Effector CD4-positive, alpha-beta T cell (primary cell): ENCODE measurements around the gene RAD9A.

Source experiments
- DNase-seq: peaks from one replicate; pipeline ENCODE4 v3.0.0-alpha.2; 2020
- total RNA-seq: gene quantifications from one replicate; lab custom pipeline; 2026; lab: John Stamatoyannopoulos, UW

RAD9A gene
- 24.8 reads per million, percentile 52 among the genes with 10 or more reads in this experiment for total RNA-seq

DNA sequence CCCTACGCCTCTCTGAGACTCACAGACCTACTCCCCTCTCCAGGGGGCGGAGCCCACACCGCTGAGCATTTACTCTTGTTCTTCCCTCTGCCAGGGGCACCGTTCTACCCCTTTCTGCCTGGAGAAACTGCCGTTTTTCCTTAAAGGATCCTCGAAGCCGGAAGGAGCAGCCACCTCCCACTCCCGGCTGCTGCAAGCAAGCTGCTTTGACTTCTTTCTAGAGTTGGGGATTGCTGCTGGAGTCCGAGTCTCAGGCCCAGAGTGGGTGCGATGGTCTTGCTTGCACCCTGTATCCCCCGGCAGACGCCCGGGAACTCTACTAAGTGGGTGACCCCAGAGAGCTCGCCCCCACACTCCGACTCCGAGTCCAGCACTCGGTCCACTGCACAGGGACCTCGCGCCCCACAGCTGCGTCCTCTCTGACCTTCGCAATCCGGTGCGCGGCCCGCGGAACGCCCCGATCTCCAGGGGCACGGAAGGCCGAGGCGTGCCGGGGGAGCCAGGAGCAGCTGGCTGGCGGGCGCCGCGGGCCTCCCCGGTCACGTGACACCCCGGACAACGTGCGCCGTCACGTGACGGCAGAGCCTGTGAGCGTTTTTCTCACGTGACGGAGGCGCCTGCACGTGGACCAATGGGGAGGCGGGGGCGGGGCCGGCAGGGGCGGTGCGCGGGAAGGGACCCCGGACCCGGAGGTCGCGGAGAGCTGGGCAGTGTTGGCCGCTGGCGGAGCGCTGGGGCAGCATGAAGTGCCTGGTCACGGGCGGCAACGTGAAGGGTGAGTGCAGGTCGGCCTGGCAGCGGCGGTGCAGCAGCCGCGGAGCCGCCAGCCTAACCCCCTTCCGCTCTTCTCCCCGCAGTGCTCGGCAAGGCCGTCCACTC is at the start of gene RAD9A:
Gene RAD9A, plus strand, starts transcription at position 683 of the 879 bp plus-strand sequence. Its CDS starts 59 bp downstream, at position 742.
- peak; percentile 95 for DNase-seq

DNA sequence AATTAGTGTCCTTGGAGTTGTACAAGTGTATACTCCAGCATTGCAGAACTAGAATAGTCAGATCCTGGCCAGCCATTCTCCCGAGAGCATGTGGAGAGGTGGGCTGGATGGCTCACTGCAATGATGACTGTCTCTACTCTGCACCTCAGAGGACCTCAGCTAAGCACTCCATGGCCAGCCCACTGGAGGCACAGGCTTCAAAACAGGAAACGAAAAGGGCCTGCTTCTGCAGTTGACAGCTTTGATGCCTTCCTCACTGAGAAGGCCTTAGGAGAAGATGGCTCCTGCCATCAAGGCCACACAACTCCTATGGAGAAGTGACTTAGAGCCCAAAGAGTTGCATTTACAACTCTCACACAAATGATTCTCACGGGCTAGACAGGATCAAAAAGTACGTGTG is 47.5 kb upstream of the RAD9A start:
- DNase-seq, result no peak

- no peak for DNase-seq
Observed at GRCh38 chr11:67345247-67345919, 46.4 kb upstream of the RAD9A start.

DNA sequence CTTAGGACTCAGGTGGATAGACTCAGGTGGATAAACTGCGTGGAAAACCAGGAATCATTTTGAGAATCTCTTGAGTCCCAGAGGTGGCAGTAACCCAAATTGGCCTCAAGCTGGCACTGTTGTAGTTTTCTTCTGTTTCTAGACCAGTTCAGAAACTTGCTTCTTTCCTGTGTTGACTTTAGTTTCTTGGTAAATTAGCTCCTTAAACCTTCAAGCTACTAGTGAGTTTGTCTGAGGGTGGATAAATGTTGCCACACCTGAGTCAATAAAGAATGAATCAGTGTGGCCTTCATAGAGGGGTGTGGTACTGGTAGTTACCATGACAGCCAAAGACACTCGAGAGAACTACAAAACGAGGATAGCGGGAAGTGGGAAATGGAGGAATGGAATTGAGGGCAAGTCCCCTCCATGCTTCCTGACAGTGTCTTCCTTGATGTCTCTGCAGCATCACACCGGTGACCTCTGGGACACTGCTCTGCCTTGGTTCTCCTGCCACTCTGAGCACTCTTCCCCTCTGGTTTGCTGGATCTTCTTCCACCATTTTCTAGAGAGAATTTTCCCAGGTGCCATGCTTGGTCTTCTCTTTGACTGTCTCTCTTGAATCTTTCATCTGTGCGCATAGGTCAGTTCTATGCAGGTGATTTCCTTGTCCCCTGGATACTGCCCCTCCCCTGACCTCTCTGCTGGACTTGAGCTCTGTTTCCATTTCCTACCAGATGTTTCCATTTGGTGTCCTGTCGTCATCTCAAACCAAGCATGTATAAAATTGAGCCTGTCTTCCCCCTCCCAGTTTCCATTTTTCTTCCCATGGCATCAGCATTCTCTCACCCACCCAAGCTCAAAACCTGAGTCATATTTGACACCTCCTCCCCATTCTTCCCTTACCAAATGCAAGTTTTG is 45.6 kb upstream of the RAD9A start:
- no peak for DNase-seq

DNA sequence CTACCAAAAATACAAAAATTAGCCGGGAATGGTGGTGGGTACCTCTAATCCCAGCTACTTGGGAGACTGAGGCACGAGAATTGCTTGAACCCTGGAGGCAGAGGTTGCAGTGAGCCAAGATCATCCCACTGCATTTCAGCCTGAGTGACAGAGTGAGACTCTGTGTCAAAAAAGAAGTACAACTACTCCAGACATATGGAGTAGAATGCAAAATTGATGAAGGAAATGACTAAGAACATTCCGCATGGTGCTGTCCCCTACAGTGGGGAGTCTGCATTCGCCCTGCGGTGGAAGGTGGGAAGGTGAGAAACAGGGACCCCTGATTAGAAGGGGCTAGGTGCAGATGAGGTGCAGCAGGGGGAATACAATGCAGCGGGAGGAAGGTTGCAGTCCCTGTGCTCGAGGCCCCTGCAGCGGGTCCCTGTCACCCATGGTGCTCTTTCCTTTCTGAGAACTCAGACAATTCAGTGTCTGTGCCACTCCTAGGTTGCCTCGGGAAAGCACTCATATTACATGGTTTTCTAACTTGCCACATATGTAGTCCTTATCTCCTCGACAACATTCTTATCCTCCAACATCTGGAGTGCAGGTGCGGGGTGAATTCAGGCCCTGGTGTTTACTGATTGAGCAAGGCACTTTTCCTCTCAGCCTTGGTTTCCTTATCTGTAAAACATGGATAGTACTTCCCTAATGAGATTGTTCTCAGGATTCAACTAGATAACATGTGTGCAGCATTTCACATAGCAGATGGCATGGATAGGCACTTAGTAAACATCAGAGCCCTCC is 43.6 kb upstream of the RAD9A start:
- no peak for DNase-seq

GRCh38 chr11:67349036-67349435 is 42.8 kb upstream of the RAD9A start:
- DNase-seq, result no peak

- no peak for DNase-seq
Observed at GRCh38 chr11:67349457-67349856, 42.3 kb upstream of the RAD9A start.

- no peak for DNase-seq
Observed at GRCh38 chr11:67349928-67350465, 41.8 kb upstream of the RAD9A start.

DNA sequence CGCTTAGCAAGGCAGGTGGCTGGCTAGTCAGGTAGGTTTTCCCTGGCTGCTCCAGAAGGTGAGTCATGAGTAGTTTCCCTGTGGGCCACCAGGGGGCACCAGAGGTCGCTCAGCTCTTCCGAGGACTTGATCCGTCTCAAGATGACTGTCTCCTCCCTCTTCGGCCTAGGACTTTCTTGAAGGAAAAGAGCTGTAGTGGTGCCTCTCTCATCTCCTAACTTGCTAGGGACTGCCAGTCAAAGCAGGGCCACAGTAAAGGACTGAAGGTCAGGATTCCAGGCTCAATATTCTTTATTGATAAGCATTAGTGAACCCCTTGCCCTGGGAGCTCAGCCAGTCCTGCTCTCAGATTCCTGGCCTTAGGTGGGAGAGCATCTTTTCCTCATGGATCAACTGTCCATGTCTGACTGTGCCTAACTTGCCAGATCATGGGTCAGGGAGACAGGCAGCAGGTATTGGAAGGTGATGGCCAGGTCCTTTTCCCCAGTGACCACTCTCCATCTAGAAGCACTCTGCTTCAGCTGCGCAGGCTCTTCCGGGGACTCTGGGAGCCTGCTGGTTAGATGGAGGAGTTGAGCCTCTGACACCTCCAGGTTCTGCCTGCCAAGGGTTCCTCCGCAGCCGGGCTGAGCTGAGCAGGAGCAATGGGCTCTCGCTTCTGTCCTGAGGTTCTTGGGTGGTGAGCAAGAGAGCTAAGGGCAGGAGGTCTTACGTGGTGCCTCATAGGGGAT is 40.3 kb upstream of the RAD9A start:
- DNase-seq, result peak; percentile 50

GRCh38 chr11:67352546-67353316 is 39.1 kb upstream of the RAD9A start:
- no peak for DNase-seq

GRCh38 chr11:67353317-67354074 is 38.3 kb upstream of the RAD9A start, which contains the start of gene POLD4:
POLD4 (minus strand) TSS chr11:67353546; CDS start chr11:67353399, 147 bp downstream.
- peak; percentile 93 for DNase-seq

- DNase-seq, result no peak
Observed at GRCh38 chr11:67354075-67355022, 37.4 kb upstream of the RAD9A start.

DNA sequence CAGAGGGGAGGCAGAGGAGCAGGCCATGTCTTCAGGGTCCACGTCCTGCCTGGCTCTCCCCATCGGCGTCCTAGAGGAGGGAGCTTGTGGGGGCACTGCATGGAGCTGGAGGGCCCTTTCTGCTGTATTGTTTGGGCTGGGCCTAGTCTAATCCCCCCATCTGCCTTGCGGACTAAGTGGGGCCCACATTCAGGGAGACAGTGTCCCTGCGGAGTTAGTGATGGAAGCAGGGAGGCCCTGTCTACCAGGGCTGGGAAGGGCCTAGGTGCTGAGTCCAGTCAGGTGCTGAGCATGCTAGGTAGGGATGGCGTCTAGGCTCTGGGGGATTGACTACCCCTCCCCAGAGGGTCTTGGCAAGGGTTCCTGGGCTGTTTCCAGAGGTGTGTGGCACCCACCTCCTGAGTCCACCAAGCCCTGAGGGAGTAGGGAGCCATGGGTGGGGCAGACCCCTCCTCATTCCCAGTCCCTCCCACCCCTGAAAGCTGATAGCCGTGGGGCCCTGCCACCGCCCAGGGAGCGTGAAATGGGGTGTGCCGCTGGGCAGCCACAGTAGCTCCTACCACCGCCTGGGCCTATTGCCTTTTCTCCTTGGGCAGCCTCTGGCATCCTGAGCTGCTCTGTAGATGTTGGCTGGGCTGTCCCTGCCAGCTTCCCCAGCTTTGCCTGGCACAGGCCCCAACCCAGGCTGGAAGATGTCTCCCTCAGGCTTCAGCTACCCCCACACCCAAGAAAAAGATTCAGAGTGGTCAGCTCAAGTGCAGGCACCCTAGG is 36.6 kb upstream of the RAD9A start:
- no peak for DNase-seq

DNA sequence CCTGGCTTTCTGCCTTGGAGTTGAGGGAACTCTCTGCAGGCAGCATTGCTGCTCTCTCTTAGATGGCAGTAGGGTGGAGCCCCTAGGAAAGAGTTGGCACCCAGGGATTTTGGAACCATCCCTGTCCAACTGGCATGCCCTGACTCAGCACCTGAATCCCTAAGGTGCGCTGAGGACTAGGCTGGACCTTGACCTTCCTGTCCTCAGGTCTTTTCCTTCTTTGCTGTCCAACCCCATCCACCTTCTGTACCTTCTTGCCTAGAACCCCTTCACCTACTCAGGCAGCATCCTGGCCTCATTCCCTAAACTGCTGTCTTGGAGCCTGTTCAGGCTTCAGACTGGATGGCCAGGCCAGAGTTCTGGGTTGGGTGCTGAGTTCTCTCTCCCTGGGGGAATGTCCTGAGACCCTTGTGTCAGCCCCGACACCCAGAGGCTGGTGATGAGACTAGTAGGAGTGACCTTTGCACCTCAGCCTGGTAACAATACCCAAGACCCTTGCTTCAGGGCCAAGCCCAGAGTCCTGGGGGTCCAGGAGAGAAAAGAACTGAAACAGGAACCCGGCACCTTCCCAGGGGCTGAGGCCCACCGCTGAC is 35.9 kb upstream of the RAD9A start:
- DNase-seq, result no peak

- no peak for DNase-seq
Observed at GRCh38 chr11:67356387-67356863, 35.4 kb upstream of the RAD9A start.

DNA sequence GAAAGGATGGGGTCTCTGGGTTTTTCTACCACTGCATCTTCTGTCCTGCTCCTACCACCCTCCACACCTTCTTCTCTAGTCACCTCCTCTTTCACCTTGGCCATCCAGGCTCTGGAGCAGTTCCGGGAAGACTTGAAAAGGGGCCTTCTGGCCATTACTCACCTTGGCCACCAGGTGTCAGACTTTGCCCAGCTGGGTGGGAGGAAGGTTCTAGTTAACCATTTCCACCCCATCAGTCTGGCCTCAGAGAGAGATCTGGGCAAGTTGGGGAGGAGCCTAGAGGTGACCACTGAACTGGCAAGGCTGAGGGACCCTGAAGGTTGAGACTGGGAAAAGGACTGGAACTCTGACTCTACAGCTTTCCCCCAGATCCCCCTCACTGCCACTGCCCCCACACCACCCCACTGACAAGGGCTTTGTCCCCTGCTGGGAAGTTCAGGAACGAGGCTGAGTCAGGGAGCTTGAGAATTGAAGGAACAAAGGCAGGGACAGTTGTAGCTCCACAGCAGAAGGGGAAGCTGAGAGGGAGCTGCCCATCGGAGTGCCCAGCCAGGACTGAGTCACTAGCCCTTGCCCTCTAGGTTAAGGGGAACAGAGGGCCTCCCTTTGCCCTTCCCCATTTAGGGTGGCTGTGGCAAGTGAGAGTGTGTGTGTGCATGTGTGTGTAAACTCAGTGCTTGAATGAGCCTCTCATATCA is 34.8 kb upstream of the RAD9A start:
- peak; percentile 55 for DNase-seq
